HCT116 (cell line): ENCODE results near the gene PLB1. TPM values are rescaled to one million over a fixed set of nuclear protein-coding genes. Genes with fewer than 3 reads are reported as not detected.

Experiments used
- ATAC-seq: fragments of 200-7000 bp; cut with Tn5 transposase; 2 replicates; pipeline ENCODE4 v1.9.1; 2020; ENCODE audit warnings: mild to moderate bottlenecking, moderate library complexity
- BruUV-seq: library from RNA; stranded (reverse); fragments of 400-500 nt; replicated peaks from 2 replicates; lab custom pipeline; 2021; lab: Mats Ljungman, UMichigan
- CTCF ChIA-PET: fragments of 300-600 bp; sonication (Branson Sonifier 250); formaldehyde crosslinking; loops from one replicate; lab custom pipeline; 2021; ENCODE audit warnings: antibody characterized with exemption; lab: Charles Lee
- POLR2A ChIA-PET: fragments of 300-600, 350-600 bp; sonication (Branson Sonifier 250); formaldehyde crosslinking; loops from one replicate; lab custom pipeline; 2021; ENCODE audit warnings: antibody characterized with exemption; lab: Charles Lee
- RAD21 ChIA-PET, 2 experiments: fragments of 300-600 bp; sonication (Branson Sonifier 250); formaldehyde crosslinking; loops; one replicate each; lab custom pipeline; 2023; ENCODE audit warnings: low total read pairs in 2 of 2; ENCODE audit not compliant: uncharacterized antibody in 2 of 2, unreplicated experiment in 2 of 2, low non-redundant PET in 1 of 2; lab: Charles Lee
- DNase-seq: peaks from one replicate; pipeline ENCODE4 v3.0.0-alpha.2; 2010; ENCODE audit warnings: low read depth, low spot score
- H2AFZ ChIP-seq: fragments of 200-600 bp; shearing (Covaris generic), sonication (generic); 2 replicates; pipeline ENCODE4 v1.6.1; 2017; ENCODE audit warnings: low read depth, mixed run types, mixed read lengths, antibody characterized with exemption, low read length; ENCODE audit not compliant: poor library complexity, severe bottlenecking
- H3K27ac ChIP-seq: 2 replicates; pipeline ENCODE4 v1.5.1; 2012; ENCODE audit warnings: low read depth, low read length
- H3K27me3 ChIP-seq: fragments of 200-600 bp; sonication (generic); 2 replicates; pipeline ENCODE4 v1.6.1; 2016; ENCODE audit warnings: mixed run types, low read length, mixed read lengths; ENCODE audit not compliant: insufficient read depth
- H3K36me3 ChIP-seq, 2 experiments: fragments of 200-500 bp in 1 of 2; fragments of 200-600 bp in 1 of 2; sonication (Bioruptor generic) in 1 of 2; sonication (generic) in 1 of 2; 2 replicates each; pipeline versions ENCODE4 v1.5.1 to v1.6.1; 2014 to 2016; ENCODE audit warnings: low read length in 2 of 2, inconsistent platforms in 1 of 2, mixed read lengths in 1 of 2, mixed run types in 1 of 2; ENCODE audit not compliant: insufficient read depth in 2 of 2, control insufficient read depth in 1 of 2
- H3K4me1 ChIP-seq, 2 experiments: fragments of 200-600 bp in 1 of 2; sonication (generic) in 1 of 2; 2 replicates each; pipeline versions ENCODE4 v1.5.1 to v1.6.1; 2012 to 2017; ENCODE audit warnings: low read length in 2 of 2, inconsistent platforms in 1 of 2, mild to moderate bottlenecking in 1 of 2, mixed read lengths in 1 of 2, mixed run types in 1 of 2, moderate library complexity in 1 of 2; ENCODE audit not compliant: insufficient read depth in 2 of 2, control insufficient read depth in 1 of 2
- H3K4me2 ChIP-seq: fragments of 200-600 bp; sonication (generic); 2 replicates; pipeline ENCODE4 v1.6.1; 2017; ENCODE audit warnings: mixed run types, low read length, mixed read lengths
- H3K4me3 ChIP-seq, 2 experiments: fragments of 200-600 bp in 1 of 2; sonication (generic) in 1 of 2; replicated peaks in 1 of 2; 2 replicates each; pipeline ENCODE4 v1.5.1; 2011 to 2016; ENCODE audit warnings: low read length in 2 of 2, control low read depth in 1 of 2, low read depth in 1 of 2, mild to moderate bottlenecking in 1 of 2, mixed read lengths in 1 of 2, mixed run types in 1 of 2
- H3K79me2 ChIP-seq: fragments of 200-600 bp; sonication (generic); 2 replicates; pipeline ENCODE4 v1.6.1; 2017; ENCODE audit warnings: mild to moderate bottlenecking, mixed run types, low read length, moderate library complexity, mixed read lengths; ENCODE audit not compliant: insufficient read depth
- H3K9ac ChIP-seq: fragments of 200-600 bp; sonication (generic); 2 replicates; pipeline ENCODE4 v1.6.1; 2016; ENCODE audit warnings: low read length, mixed read lengths
- H3K9me2 ChIP-seq: fragments of 200-600 bp; sonication (generic), shearing (Covaris generic); 2 replicates; pipeline ENCODE4 v1.6.1; 2017; ENCODE audit warnings: mixed run types, mild to moderate bottlenecking, moderate library complexity; ENCODE audit not compliant: insufficient read depth
- H3K9me3 ChIP-seq, 2 experiments: fragments of 200-500 bp in 1 of 2; fragments of 200-600 bp in 1 of 2; sonication (Bioruptor generic) in 1 of 2; sonication (generic) in 1 of 2; 2 replicates each; pipeline ENCODE4 v1.6.1; 2014 to 2017; ENCODE audit warnings: low read length in 2 of 2, mixed read lengths in 2 of 2, inconsistent platforms in 1 of 2, low read depth in 1 of 2, mild to moderate bottlenecking in 1 of 2, mixed run types in 1 of 2, moderate library complexity in 1 of 2; ENCODE audit not compliant: control insufficient read depth in 1 of 2, insufficient read depth in 1 of 2
- H4K20me1 ChIP-seq: fragments of 200-600 bp; sonication (generic), shearing (Covaris generic); 2 replicates; pipeline ENCODE4 v1.6.1; 2017; ENCODE audit warnings: mixed run types, mild to moderate bottlenecking, moderate library complexity; ENCODE audit not compliant: insufficient read depth
- ATF3 ChIP-seq: IDR thresholded peaks from 2 replicates; pipeline ENCODE4 v1.6.1; 2012
- CTCF ChIP-seq, 3 experiments: fragments of 200-600 bp in 1 of 3; sonication (generic) in 1 of 3; IDR thresholded peaks in 2 of 3; conservative IDR thresholded peaks in 1 of 3; 2 replicates each; pipeline ENCODE4 v1.5.1; 2012 to 2017; ENCODE audit warnings: low read depth in 2 of 3, low read length in 2 of 3, antibody characterized with exemption in 1 of 3, borderline replicate concordance in 1 of 3, control low read depth in 1 of 3, mild to moderate bottlenecking in 1 of 3, mixed read lengths in 1 of 3, mixed run types in 1 of 3, moderate library complexity in 1 of 3; ENCODE audit not compliant: insufficient read depth in 1 of 3
- EGR1 ChIP-seq: IDR thresholded peaks from 2 replicates; pipeline ENCODE4 v1.6.1; 2012; ENCODE audit warnings: low read depth
- ELF1 ChIP-seq: IDR thresholded peaks from 2 replicates; pipeline ENCODE4 v1.6.1; 2012; ENCODE audit warnings: low read depth, borderline replicate concordance
- EZH2 ChIP-seq: fragments of 200-600 bp; sonication (generic); IDR thresholded peaks from 2 replicates; pipeline ENCODE4 v1.6.1; 2017; ENCODE audit warnings: antibody characterized with exemption, mixed run types
- EZH2phosphoT487 ChIP-seq: fragments of 200-600 bp; IDR thresholded peaks from 2 replicates; pipeline ENCODE4 v1.6.1; 2018; ENCODE audit warnings: antibody characterized with exemption, borderline replicate concordance
- JUND ChIP-seq: IDR thresholded peaks from 2 replicates; pipeline ENCODE4 v1.6.1; 2012
- POLR2A ChIP-seq: IDR thresholded peaks from 2 replicates; pipeline ENCODE4 v1.7.0; 2011; ENCODE audit warnings: borderline replicate concordance; ENCODE audit not compliant: insufficient read depth, insufficient read length; ENCODE audit errors: extremely low read depth
- RAD21 ChIP-seq: IDR thresholded peaks from 2 replicates; pipeline ENCODE4 v1.6.1; 2012; ENCODE audit warnings: low read depth, mild to moderate bottlenecking
- SIN3A ChIP-seq: IDR thresholded peaks from 2 replicates; pipeline ENCODE4 v1.6.1; 2012; ENCODE audit warnings: low read depth
- SP1 ChIP-seq: IDR thresholded peaks from 2 replicates; pipeline ENCODE4 v1.6.1; 2012; ENCODE audit warnings: low read depth
- SRF ChIP-seq: IDR thresholded peaks from 2 replicates; pipeline ENCODE4 v1.6.1; 2012; ENCODE audit warnings: low read depth
- TCF7L2 ChIP-seq: IDR thresholded peaks from 2 replicates; pipeline ENCODE4 v1.7.0; 2011; ENCODE audit warnings: borderline replicate concordance, inconsistent platforms; ENCODE audit not compliant: insufficient read depth, insufficient read length; ENCODE audit errors: extremely low read depth
- YY1 ChIP-seq: IDR thresholded peaks from 2 replicates; pipeline ENCODE4 v1.6.1; 2011; ENCODE audit warnings: low read length, low read depth, moderate library complexity, mild to moderate bottlenecking; ENCODE audit not compliant: insufficient replicate concordance; ENCODE audit errors: extremely low read depth
- ZBTB33 ChIP-seq: IDR thresholded peaks from 2 replicates; pipeline ENCODE4 v1.6.1; 2011; ENCODE audit warnings: mild to moderate bottlenecking, low read length, moderate library complexity; ENCODE audit not compliant: insufficient replicate concordance; ENCODE audit errors: extremely low read depth
- ZNF274 ChIP-seq: fragments of 200-500 bp; sonication (Bioruptor generic); IDR thresholded peaks from 2 replicates; pipeline ENCODE4 v1.6.1; 2014; ENCODE audit warnings: mild to moderate bottlenecking, low read depth, low read length, inconsistent platforms
- intact Hi-C: fragments of 100-400 bp; cut with micrococcal nuclease; formaldehyde crosslinking; loops from 2 replicates; pipeline ENCODE4 v1.10.0; 2022
- total RNA-seq: library from RNA; stranded (reverse); gene quantifications from one replicate; pipeline ENCODE4 v1.2.1, GENCODE V29; 2021; ENCODE audit not compliant: unreplicated experiment

The PLB1 gene
- total RNA-seq, 1 experiment from 2014 or later, result 0.49 TPM

- ATAC-seq (no peak), DNase-seq (no peak)
- H3K36me3 ChIP-seq, result no peaks in the 10 kb centered on the region
- H3K9me3 ChIP-seq, result no peaks in the 10 kb centered on the region
- no peak overlapping the region for H2AFZ ChIP-seq
- H3K9me2 ChIP-seq, result no peaks in the 10 kb centered on the region
- ChIA-PET RAD21 (interaction anchor here in 1 of 2 experiments (0.7 kb wide), 1 partner anchor 79 kb away, joined by 3 read pairs; no protein-coding TSS in a partner anchor), POLR2A (no interaction called here), CTCF (no interaction called here)
- H4K20me1 ChIP-seq, result no peaks in the 10 kb centered on the region
- no peak overlapping the region for H3K9ac ChIP-seq
- H3K4me3 ChIP-seq, result no peak overlapping the region
- no peak overlapping the region for H3K27ac ChIP-seq
- no TSS peak for BruUV-seq
- no peaks in the 10 kb centered on the region for H3K27me3 ChIP-seq
- H3K79me2 ChIP-seq, result no peaks in the 10 kb centered on the region
- H3K4me1 ChIP-seq, result peaks cover 12 to 23% of the 10 kb centered on the region in 2 experiments
- intact Hi-C loops, result no loop called here
- no peak for TF ChIP-seq EGR1
- TF ChIP-seq EZH2, result no peak
- TF ChIP-seq SP1, result no peak
- TF ChIP-seq SIN3A, result no peak
- no peak for TF ChIP-seq JUND
- TF ChIP-seq ELF1, result no peak
- no peak for TF ChIP-seq YY1
- TF ChIP-seq POLR2A, result no peak
- TF ChIP-seq SRF, result no peak
- TF ChIP-seq CTCF (IDR thresholded peaks at IDR 0.05 in 2 of 3, conservative IDR thresholded peaks at IDR 0.05 in 1 of 3; ENCODE audit: borderline replicate concordance in 1 of 3, insufficient read depth in 1 of 3, low read depth in 2 of 3, low read length in 2 of 3), result no peak
- no peak for TF ChIP-seq ZNF274
- no peak for TF ChIP-seq ATF3
- TF ChIP-seq ZBTB33, result no peak
- TF ChIP-seq RAD21, result no peak
- TF ChIP-seq EZH2phosphoT487, result no peak
- no peak for TF ChIP-seq TCF7L2
- no peak overlapping the region for H3K4me2 ChIP-seq
Observed at GRCh38 chr2:28681606-28682005, 185.7 kb downstream of the PLB1 start.
